ENCODE data around the gene CAMKK1.

CAMKK1 gene

DNA sequence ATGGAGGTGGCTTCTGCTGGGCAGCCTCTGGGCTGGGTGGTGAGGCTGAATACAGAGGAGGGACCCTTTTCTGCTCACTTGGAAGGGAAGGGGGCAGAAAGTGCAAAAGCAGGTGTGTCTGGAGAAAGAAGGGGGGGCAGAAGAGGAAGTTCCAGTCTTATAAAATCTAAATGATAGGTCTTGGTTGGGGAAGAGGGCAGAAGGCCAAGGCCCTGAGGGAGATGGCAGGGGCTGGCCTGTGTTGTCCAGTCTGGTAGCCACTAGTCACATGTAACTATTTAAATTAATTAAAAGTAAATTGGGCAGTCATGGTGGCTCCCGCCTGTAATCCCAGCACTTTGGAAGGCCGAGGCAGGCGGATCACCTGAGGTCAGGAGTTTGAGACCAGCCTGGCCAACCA is 2.5 kb upstream of the CAMKK1 start:
- no peak for DNase-seq

DNA sequence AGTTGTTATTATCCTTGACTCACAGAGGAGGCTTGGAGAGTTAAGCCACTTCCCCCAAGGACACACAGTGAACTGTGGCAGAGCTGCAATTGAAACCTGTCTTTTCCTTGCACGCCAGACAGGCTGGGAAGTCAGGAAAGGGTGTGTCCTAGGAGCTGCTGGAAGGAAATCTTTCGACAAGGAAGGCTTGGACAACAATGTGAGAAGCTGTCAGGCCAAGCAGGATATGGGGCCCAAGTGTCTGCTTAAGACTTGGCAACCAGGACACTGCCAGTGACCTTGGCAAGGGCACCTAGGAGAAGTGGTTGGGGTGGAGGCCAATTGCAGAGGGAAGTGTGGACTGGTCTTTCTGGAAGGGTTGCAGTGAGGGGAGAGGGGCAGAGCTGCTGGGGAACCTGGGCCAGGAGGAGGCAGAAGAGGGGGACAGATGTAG is 2.1 kb upstream of the CAMKK1 start:
- DNase-seq: no peak

DNA sequence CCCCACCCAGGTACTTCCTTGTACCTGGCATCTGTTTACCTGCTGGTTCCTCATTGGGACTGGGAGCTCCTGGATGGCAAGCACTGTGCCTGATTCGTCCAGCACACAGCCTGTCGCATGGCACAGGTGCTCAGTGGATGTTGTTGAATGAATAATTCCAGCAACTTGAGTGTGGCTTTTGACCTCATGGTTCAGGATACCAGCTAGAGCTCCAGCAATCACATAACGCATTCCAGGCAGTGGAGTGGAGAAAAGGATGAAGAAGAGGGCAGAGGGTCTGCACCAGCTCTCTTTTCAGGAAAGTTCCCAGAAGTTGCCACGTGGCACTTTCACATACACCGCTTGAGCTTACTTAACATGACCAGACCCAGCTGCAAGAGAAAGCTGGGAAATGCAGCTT is 1.3 kb upstream of the CAMKK1 start:
- DNase-seq: no peak

DNA sequence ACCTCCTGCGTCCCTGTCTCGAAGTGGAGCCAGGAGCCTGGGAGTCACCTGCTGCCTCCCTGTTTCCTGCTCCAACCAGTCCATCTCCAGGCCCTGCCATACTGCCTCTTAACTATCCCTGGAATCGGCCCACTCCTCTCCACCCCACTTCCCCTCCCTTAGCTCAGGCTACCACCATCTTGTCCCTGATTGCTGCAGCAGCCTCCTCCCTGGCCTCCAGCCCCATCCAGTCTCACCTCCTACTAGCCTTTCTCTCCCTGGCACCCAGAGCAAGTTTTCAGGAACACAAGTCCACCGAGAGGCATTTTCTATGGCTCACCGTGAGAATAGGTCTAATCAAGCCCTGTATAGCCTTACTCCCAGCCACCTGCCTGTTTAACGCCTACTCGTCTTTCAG is 865 bp upstream of the CAMKK1 start:
- no peak for DNase-seq

- peak; percentile 55 for DNase-seq
Observed at GRCh38 chr17:3892095-3892998, 506 bp downstream of the CAMKK1 start.

DNA sequence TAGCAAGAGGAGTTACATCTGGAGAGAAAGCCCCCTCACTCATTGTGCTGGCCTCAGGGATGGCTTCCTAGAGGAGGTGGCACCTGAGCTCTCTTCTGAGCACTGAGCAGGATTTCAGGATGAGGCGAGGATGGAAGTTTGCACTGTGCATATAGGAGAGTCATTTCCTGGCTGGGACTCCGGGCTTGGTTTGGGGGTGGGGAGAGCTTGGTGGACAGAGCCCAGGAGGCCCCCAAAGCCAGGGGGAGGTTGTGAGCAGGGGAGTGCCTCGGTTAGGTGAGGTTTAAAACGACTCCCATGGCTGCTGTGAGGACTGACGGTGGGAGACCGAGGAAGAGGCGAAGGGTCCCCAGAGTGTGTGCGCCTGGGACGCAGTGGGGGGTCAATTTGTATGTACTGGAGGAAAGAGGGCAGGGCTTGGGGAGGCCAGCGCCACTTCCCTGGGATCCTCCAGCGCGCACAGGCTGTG is 1.2 kb downstream of the CAMKK1 start:
- DNase-seq: no peak

- DNase-seq: no peak
Observed at GRCh38 chr17:3890878-3891219, 2.0 kb downstream of the CAMKK1 start.

DNA sequence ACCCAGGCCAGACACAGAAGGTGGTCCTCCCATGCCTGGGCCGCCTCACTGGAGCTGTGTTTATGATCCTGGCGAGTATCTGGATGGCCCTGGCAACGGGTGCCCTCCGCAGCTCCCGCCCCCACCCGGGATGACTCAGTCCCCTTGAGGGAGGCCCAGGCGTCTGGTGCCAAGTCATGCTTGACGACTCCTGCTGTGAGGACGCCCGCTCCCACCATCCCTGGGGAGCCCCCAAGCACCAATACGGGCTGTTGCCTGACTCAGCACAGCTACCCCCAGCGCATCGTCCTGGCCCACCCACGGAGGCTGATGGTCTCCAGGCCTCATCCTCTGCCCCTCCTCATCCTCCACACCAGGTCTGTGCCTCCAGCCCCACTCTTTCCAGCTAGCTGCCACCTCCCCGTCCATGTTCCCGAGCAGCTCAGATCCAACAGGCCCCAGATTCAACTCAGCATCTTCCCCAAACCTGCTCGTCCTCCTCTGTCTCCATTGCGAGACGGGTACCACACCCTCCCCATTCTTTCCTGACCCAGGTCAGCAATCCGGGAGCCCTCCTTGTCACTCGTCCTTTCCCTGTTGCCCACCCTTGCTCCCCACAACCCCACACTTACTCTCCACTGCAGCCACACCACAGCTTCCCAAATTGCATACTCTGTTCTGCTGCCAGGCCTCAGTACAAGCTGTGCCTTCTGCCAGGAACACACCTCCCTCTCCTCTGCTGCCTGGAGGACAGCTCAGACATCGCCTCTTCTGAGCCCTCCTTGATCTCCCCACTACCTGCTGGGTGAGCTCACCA is 2.6 kb downstream of the CAMKK1 start:
- peak; percentile 37 for DNase-seq

- no peak for DNase-seq
Observed at GRCh38 chr17:3889325-3890012, 3.4 kb downstream of the CAMKK1 start.

DNA sequence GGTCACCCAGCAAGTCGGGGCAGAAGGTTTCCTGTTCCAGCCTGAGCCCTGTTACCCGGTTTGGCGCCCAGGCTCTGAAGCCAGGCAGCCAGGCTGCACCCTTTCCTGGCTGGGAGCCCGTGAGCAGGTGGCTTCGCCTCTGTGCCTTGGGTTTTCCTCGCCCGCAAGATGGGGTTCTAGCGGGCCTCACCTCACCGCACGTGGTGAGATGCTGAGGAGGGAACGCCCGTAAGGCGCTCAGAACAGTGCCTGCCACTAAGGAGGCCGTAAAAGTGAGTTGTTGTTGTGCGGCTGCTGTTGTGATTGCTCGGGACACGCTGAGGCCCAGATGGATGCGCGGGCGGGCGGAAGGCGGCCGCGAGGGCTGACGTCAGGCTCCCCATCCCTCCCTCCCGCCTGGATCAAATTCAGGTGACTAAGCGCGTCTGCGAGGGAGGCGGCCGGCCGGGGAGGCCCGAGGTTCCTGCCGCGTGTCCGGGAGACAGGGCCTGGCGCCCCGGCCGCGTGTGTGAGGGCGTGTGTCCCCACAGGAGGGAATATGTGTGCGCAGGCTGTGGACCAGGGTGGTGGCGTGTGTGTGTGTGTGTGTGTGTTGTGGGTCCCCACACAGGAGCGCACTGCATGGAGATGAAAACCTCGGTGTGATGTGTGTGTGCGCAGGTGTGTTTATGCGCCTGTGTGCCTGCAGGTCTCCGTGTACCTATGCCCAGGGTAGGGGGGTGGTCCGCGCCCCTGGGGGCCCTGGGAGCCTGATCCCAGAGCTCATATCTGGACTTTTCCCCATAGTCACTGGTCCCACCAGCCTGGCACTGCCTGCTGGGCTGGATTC is 4.3 kb downstream of the CAMKK1 start:
- no peak for DNase-seq

DNA sequence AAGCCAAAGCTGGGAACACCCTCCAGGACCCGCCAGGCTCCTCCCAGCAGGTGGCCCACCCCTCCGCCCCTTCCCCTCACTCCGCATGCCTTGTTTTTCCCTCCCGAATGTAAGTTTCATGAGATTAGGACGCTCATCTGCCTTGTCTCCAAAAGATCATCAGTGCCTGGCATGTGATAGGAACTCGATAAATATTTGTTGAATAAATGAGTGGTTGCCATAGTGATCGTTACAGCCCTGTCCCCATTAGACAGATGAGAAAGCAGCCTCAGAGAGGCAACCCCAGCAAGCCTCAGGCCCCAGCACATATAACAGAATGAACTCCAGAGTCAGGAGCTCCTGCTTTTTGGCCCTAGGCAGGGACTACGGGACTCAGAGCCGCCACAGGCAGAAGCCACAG is 5.0 kb downstream of the CAMKK1 start:
- no peak for DNase-seq

- DNase-seq: no peak
Observed at GRCh38 chr17:3887394-3887793, 5.5 kb downstream of the CAMKK1 start.

DNA sequence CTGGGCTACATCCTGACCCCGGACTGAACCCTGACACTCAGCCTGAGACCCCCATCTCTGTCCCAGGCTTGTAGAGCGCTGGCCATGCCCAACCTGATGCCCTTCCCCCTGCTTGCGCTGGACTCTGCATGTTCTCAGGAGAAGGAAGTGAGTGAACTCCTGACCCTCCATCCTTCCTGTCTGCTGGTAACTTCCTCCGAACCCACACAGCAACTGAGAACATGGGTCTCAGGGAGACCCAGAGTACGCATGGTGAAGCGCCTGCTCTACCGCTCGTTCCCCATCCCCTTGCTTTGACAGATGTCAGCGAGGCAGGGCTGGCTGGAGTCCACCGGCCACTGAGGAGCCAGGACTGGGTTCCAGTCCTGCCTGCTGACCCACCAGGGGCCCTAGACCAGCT is 6.1 kb downstream of the CAMKK1 start:
- DNase-seq: no peak

GRCh38 chr17:3885970-3886369 is 6.9 kb downstream of the CAMKK1 start:
- DNase-seq: no peak

- DNase-seq: no peak
Observed at GRCh38 chr17:3885271-3885670, 7.6 kb downstream of the CAMKK1 start.

- DNase-seq: no peak
Observed at GRCh38 chr17:3884188-3884587, 8.7 kb downstream of the CAMKK1 start.

DNA sequence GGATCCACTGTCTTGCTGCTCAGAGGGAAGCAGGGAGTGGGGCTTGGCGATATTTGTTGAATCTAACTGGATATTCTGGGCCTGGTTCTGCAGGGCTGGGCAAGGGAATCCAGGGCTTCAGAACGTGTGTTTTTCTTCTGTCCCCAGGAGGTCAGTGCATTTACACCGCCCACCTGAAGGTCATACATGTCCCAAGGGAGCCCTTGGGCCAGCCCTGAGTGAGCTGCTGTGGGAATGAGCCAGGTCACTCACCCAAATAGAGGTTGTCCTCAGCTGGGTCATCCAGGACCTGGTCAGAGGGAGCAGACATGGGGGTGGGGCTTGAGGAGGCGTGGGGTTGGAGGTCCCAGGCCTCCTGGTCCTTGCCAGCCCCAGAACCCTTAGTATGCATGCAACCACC is 10.6 kb downstream of the CAMKK1 start:
- no peak for DNase-seq

DNA sequence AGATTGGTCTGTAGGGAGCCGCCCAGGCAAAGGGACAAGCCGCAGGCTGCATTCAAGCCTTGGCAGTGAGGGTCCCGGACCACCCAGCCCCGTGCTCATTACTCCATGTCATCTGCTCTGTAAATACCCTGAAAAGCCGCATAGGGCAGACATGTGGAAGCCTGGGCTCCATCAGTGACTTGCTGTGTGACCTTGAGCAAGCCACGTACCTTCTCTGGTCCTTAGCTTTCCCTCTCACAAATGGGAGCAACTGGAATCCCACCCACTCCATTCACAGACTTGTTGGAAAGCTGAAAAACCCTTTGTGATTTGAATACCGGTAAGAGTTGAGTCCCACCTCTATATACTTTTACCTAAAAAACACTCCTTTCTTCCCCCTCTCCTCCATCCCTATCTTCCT is 11.9 kb downstream of the CAMKK1 start:
- no peak for DNase-seq

GRCh38 chr17:3879591-3880417 is 13.0 kb downstream of the CAMKK1 start:
- DNase-seq: no peak

DNA sequence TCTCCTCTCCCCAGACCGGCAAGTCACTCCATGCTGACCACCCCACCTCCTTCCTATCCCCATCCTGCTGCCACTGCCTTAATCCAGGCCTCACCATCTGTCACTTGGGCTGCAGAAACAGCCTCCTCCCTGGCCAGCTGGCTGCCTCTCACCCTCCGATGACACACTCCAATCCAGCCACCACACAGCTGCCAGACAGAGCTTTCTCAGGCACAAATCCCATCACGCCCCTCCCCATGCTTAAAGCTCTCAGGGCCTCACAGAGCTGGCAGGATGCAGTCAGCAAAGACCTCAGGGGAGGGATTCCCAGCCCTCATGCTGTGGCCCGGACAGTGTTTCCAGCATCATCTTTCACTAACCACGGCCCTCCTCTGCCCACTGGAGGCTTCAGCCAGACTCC is 13.7 kb downstream of the CAMKK1 start:
- DNase-seq: no peak

- no peak for DNase-seq
Observed at GRCh38 chr17:3877220-3877619, 15.6 kb downstream of the CAMKK1 start.

DNA sequence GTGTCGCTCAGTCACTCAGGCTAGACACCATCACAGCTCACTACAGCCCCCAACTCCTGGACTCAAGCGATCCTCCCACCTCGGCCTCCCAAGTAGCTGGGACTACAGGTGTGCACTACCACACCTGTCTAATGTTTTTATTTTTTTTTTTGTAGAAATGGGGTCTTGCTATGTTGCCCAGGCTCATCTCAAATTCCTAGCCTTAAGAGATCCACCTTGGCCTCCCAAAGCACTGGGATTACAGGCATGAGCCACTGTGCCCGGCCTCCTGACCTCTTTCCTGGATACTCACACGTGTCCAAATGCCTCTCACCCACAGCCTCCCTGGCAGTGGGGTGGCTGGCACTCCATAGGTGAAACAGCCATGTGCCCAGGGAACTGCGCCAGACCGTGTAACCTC is 17.5 kb downstream of the CAMKK1 start:
- no peak for DNase-seq

All from stimulated activated CD4-positive, alpha-beta T cell treated with anti-CD3 and anti-CD28 coated beads, Interleukin-1b, Interleukin-23, amount 100 ng/mL, for 48 hours (primary cell).